GM23338 (cell line): Measurements from ENCODE around the gene DENND6A. TPM values are rescaled to one million over a fixed set of nuclear protein-coding genes. Genes with fewer than 3 reads are reported as not detected.

Experiments used
- ATAC-seq: fragments of 200-7000 bp; cut with Tn5 transposase; 3 replicates; pipeline ENCODE4 v1.9.1; 2020
- DNase-seq: peaks from one replicate; pipeline ENCODE4 v3.0.0-alpha.2; 2015; ENCODE audit warnings: low spot score
- H2AFZ ChIP-seq: fragments of 200-600 bp; sonication (generic); 2 replicates; pipeline ENCODE4 v1.8.0; 2016; ENCODE audit warnings: antibody characterized with exemption, mild to moderate bottlenecking, moderate library complexity
- H3F3A ChIP-seq: fragments of 200-600 bp; sonication (generic); replicated peaks from 2 replicates; pipeline ENCODE4 v1.8.0; 2017; ENCODE audit warnings: antibody characterized with exemption, mixed run types, low read depth
- H3K27ac ChIP-seq: fragments of 200-600 bp; sonication (generic); 2 replicates; pipeline ENCODE4 v1.6.1; 2016; ENCODE audit warnings: low read depth
- H3K27me3 ChIP-seq: fragments of 200-600 bp; sonication (generic); 2 replicates; pipeline ENCODE4 v1.8.0; 2016; ENCODE audit warnings: mild to moderate bottlenecking, mixed run types, moderate library complexity; ENCODE audit not compliant: insufficient read depth
- H3K36me3 ChIP-seq: fragments of 200-600 bp; sonication (generic); 2 replicates; pipeline ENCODE4 v1.8.0; 2016; ENCODE audit warnings: mild to moderate bottlenecking; ENCODE audit not compliant: insufficient read depth
- H3K4me1 ChIP-seq: fragments of 200-600 bp; sonication (generic); 2 replicates; pipeline ENCODE4 v1.8.0; 2016; ENCODE audit warnings: mild to moderate bottlenecking, moderate library complexity; ENCODE audit not compliant: insufficient read depth
- H3K4me2 ChIP-seq: fragments of 200-600 bp; sonication (generic); 2 replicates; pipeline ENCODE4 v1.7.1; 2017; ENCODE audit warnings: mixed run types
- H3K4me3 ChIP-seq: fragments of 200-600 bp; sonication (generic); 2 replicates; pipeline ENCODE4 v1.6.1; 2016; ENCODE audit warnings: mixed run types
- H3K79me2 ChIP-seq: fragments of 200-600 bp; sonication (generic); replicated peaks from 2 replicates; pipeline ENCODE4 v1.8.0; 2017; ENCODE audit warnings: mild to moderate bottlenecking; ENCODE audit not compliant: insufficient read depth
- H3K9me2 ChIP-seq: fragments of 200-600 bp; sonication (generic); 2 replicates; pipeline ENCODE4 v1.8.0; 2017; ENCODE audit not compliant: insufficient read depth
- H4K20me1 ChIP-seq: fragments of 200-600 bp; sonication (generic); replicated peaks from 2 replicates; pipeline ENCODE4 v1.8.0; 2017; ENCODE audit warnings: mild to moderate bottlenecking; ENCODE audit not compliant: insufficient read depth
- H3K27ac Mint-ChIP-seq: 2 replicates; pipeline ENCODE4 v1.8.0; 2020; ENCODE audit warnings: inconsistent platforms, mild to moderate bottlenecking, moderate library complexity, mixed read lengths
- H3K27me3 Mint-ChIP-seq: 3 replicates; pipeline ENCODE4 v1.8.0; 2022; ENCODE audit warnings: low read depth, mild to moderate bottlenecking, moderate library complexity, mixed read lengths, inconsistent platforms; ENCODE audit not compliant: insufficient read depth, poor library complexity
- H3K36me3 Mint-ChIP-seq: 3 replicates; pipeline ENCODE4 v1.8.0; 2021; ENCODE audit warnings: low read depth, mild to moderate bottlenecking, inconsistent platforms, moderate library complexity, mixed read lengths
- H3K4me1 Mint-ChIP-seq: 3 replicates; pipeline ENCODE4 v1.8.0; 2020; ENCODE audit warnings: mild to moderate bottlenecking, inconsistent platforms, mixed read lengths
- H3K4me3 Mint-ChIP-seq: 3 replicates; pipeline ENCODE4 v1.8.0; 2021; ENCODE audit warnings: moderate library complexity, mild to moderate bottlenecking, inconsistent platforms, mixed read lengths
- H3K9me3 Mint-ChIP-seq: 3 replicates; pipeline ENCODE4 v1.8.0; 2020; ENCODE audit warnings: moderate library complexity, mild to moderate bottlenecking, inconsistent platforms, mixed read lengths
- CREB1 ChIP-seq: fragments of 250-450 bp; sonication (Bioruptor Pico); IDR thresholded peaks from 2 replicates; pipeline ENCODE4 v1.5.0; 2020; ENCODE audit warnings: low read depth, mild to moderate bottlenecking, moderate library complexity
- EZH2 ChIP-seq: fragments of 200-600 bp; sonication (generic); IDR thresholded peaks from one replicate; pipeline ENCODE4 v1.8.0; 2017; ENCODE audit warnings: antibody characterized with exemption, mild to moderate bottlenecking, low read depth; ENCODE audit not compliant: unreplicated experiment
- EZH2phosphoT487 ChIP-seq: fragments of 200-600 bp; sonication (generic); IDR thresholded peaks from one replicate; pipeline ENCODE4 v1.8.1; 2018; ENCODE audit warnings: antibody characterized with exemption; ENCODE audit not compliant: unreplicated experiment
- JUNB ChIP-seq: IDR thresholded peaks from one replicate; pipeline ENCODE4 v1.6.1; 2016; ENCODE audit warnings: antibody characterized with exemption; ENCODE audit not compliant: unreplicated experiment
- NANOG ChIP-seq: IDR thresholded peaks from 2 replicates; pipeline ENCODE4 v1.6.1; 2016; ENCODE audit warnings: antibody characterized with exemption, borderline replicate concordance
- STAT1 ChIP-seq: IDR thresholded peaks from one replicate; pipeline ENCODE4 v1.6.1; 2016; ENCODE audit warnings: antibody characterized with exemption; ENCODE audit not compliant: unreplicated experiment
- ZNF331 ChIP-seq: fragments of 250-450 bp; sonication (Bioruptor Pico); IDR thresholded peaks from 2 replicates; pipeline ENCODE4 v1.5.0; 2020; ENCODE audit warnings: low read depth, mild to moderate bottlenecking, moderate library complexity
- polyA plus RNA-seq: library from polyadenylated mRNA; unstranded; fragments of >200 nt; fragmentation: Nextera tagmentation; extraction: Ambion mirVana; gene quantifications from 2 replicates; pipeline ENCODE4 v1.2.1, GENCODE V29; 2016
- total RNA-seq: library from RNA; depleted of rRNA; stranded (reverse); fragments of >200 nt; shearing (Covaris generic); gene quantifications from 2 replicates; pipeline ENCODE4 v1.2.3, GENCODE V29; 2014
- TF ChIP-seq, protein P1 (sequence below): IDR thresholded peaks from one replicate; pipeline ENCODE4 v1.6.1; 2018; ENCODE audit warnings: antibody characterized with exemption; ENCODE audit not compliant: unreplicated experiment
- TF ChIP-seq, protein P2 (sequence below), 2 experiments: fragments of 200-600 bp in 1 of 2; sonication (generic) in 1 of 2; conservative IDR thresholded peaks; 2 replicates each; pipeline versions ENCODE4 v1.5.1 to v1.6.1; 2016 to 2017; ENCODE audit warnings: antibody characterized with exemption in 2 of 2, low read depth in 2 of 2, mild to moderate bottlenecking in 2 of 2, moderate library complexity in 1 of 2
- TF ChIP-seq, protein P3 (sequence below): fragments of 250-450 bp; sonication (Bioruptor Pico); IDR thresholded peaks from 2 replicates; pipeline ENCODE4 v1.5.0; 2020; ENCODE audit warnings: mild to moderate bottlenecking, moderate library complexity

Gene DENND6A
- total and polyA plus RNA-seq, 2 experiments from 2014 or later: 7.5 to 17.5 TPM

DNA sequence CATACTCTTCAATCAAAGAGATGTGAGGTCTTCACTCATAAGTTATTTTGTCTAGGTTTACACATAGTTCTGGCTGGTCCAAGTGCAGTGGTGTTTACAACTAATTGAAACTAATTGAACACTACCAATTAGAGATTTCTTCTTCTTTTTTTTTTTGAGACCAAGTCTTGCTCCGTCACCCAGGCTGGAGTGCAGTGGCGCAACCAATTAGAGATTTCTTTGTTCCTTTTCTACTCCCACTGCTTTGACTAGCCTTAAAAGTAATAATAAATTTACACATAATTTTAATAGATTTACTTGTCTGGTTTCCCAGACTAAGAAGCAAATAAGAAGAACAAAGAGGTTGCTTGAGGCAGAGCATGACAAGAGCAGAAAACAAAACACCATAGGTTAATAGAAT is 6.7 kb upstream of the DENND6A start:
- H3K27ac Mint-ChIP-seq: no peak overlapping the region
- no peak overlapping the region for H3K4me2 ChIP-seq
- no peaks in the 10 kb centered on the region for H3K36me3 Mint-ChIP-seq
- no peaks in the 10 kb centered on the region for H3K36me3 ChIP-seq
- DNase-seq (no peak), ATAC-seq (no peak)
- H3K4me1 Mint-ChIP-seq: no peaks in the 10 kb centered on the region
- no peak overlapping the region for H3K4me3 Mint-ChIP-seq
- no peak overlapping the region for H3K4me3 ChIP-seq
- H3K27me3 Mint-ChIP-seq: no peaks in the 10 kb centered on the region
- no peaks in the 10 kb centered on the region for H4K20me1 ChIP-seq
- no peaks in the 10 kb centered on the region for H3K9me3 Mint-ChIP-seq
- H3K9me2 ChIP-seq: no peaks in the 10 kb centered on the region
- H3K79me2 ChIP-seq: no peaks in the 10 kb centered on the region
- no peak overlapping the region for H3K27ac ChIP-seq
- no peaks in the 10 kb centered on the region for H3K4me1 ChIP-seq
- no peak overlapping the region for H2AFZ ChIP-seq
- TF ChIP-seq, protein P1, sequence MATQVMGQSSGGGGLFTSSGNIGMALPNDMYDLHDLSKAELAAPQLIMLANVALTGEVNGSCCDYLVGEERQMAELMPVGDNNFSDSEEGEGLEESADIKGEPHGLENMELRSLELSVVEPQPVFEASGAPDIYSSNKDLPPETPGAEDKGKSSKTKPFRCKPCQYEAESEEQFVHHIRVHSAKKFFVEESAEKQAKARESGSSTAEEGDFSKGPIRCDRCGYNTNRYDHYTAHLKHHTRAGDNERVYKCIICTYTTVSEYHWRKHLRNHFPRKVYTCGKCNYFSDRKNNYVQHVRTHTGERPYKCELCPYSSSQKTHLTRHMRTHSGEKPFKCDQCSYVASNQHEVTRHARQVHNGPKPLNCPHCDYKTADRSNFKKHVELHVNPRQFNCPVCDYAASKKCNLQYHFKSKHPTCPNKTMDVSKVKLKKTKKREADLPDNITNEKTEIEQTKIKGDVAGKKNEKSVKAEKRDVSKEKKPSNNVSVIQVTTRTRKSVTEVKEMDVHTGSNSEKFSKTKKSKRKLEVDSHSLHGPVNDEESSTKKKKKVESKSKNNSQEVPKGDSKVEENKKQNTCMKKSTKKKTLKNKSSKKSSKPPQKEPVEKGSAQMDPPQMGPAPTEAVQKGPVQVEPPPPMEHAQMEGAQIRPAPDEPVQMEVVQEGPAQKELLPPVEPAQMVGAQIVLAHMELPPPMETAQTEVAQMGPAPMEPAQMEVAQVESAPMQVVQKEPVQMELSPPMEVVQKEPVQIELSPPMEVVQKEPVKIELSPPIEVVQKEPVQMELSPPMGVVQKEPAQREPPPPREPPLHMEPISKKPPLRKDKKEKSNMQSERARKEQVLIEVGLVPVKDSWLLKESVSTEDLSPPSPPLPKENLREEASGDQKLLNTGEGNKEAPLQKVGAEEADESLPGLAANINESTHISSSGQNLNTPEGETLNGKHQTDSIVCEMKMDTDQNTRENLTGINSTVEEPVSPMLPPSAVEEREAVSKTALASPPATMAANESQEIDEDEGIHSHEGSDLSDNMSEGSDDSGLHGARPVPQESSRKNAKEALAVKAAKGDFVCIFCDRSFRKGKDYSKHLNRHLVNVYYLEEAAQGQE: no peak
- TF ChIP-seq STAT1: no peak
- no peaks in the 10 kb centered on the region for H3K27me3 ChIP-seq
- H3F3A ChIP-seq: no peaks in the 10 kb centered on the region

GRCh38 chr3:57696801-57697321 is 4.0 kb upstream of the DENND6A start:
- Histone ChIP-seq H3F3A (no peaks in the 10 kb centered on the region), H3K79me2 (no peaks in the 10 kb centered on the region), H3K4me1 (peaks cover under 1% of the 10 kb centered on the region), H4K20me1 (no peaks in the 10 kb centered on the region), H3K9me2 (no peaks in the 10 kb centered on the region), H3K27ac (no peak overlapping the region), H3K36me3 (no peaks in the 10 kb centered on the region), H3K4me2 (no peak overlapping the region), H3K27me3 (no peaks in the 10 kb centered on the region), H3K4me3 (no peak overlapping the region), H2AFZ (no peak overlapping the region)
- Mint-ChIP-seq H3K4me1 (no peaks in the 10 kb centered on the region), H3K36me3 (no peaks in the 10 kb centered on the region), H3K4me3 (no peak overlapping the region), H3K9me3 (no peaks in the 10 kb centered on the region), H3K27me3 (peaks cover 9% of the 10 kb centered on the region), H3K27ac (no peak overlapping the region)
- DNase-seq (no peak), ATAC-seq (no peak)
- no peak for TF ChIP-seq EZH2phosphoT487
- no peak for TF ChIP-seq ZNF331
- TF ChIP-seq, protein P2, sequence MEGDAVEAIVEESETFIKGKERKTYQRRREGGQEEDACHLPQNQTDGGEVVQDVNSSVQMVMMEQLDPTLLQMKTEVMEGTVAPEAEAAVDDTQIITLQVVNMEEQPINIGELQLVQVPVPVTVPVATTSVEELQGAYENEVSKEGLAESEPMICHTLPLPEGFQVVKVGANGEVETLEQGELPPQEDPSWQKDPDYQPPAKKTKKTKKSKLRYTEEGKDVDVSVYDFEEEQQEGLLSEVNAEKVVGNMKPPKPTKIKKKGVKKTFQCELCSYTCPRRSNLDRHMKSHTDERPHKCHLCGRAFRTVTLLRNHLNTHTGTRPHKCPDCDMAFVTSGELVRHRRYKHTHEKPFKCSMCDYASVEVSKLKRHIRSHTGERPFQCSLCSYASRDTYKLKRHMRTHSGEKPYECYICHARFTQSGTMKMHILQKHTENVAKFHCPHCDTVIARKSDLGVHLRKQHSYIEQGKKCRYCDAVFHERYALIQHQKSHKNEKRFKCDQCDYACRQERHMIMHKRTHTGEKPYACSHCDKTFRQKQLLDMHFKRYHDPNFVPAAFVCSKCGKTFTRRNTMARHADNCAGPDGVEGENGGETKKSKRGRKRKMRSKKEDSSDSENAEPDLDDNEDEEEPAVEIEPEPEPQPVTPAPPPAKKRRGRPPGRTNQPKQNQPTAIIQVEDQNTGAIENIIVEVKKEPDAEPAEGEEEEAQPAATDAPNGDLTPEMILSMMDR (conservative IDR thresholded peaks at IDR 0.05; ENCODE audit: low read depth in 2 of 2): no peak
- TF ChIP-seq, protein P3, sequence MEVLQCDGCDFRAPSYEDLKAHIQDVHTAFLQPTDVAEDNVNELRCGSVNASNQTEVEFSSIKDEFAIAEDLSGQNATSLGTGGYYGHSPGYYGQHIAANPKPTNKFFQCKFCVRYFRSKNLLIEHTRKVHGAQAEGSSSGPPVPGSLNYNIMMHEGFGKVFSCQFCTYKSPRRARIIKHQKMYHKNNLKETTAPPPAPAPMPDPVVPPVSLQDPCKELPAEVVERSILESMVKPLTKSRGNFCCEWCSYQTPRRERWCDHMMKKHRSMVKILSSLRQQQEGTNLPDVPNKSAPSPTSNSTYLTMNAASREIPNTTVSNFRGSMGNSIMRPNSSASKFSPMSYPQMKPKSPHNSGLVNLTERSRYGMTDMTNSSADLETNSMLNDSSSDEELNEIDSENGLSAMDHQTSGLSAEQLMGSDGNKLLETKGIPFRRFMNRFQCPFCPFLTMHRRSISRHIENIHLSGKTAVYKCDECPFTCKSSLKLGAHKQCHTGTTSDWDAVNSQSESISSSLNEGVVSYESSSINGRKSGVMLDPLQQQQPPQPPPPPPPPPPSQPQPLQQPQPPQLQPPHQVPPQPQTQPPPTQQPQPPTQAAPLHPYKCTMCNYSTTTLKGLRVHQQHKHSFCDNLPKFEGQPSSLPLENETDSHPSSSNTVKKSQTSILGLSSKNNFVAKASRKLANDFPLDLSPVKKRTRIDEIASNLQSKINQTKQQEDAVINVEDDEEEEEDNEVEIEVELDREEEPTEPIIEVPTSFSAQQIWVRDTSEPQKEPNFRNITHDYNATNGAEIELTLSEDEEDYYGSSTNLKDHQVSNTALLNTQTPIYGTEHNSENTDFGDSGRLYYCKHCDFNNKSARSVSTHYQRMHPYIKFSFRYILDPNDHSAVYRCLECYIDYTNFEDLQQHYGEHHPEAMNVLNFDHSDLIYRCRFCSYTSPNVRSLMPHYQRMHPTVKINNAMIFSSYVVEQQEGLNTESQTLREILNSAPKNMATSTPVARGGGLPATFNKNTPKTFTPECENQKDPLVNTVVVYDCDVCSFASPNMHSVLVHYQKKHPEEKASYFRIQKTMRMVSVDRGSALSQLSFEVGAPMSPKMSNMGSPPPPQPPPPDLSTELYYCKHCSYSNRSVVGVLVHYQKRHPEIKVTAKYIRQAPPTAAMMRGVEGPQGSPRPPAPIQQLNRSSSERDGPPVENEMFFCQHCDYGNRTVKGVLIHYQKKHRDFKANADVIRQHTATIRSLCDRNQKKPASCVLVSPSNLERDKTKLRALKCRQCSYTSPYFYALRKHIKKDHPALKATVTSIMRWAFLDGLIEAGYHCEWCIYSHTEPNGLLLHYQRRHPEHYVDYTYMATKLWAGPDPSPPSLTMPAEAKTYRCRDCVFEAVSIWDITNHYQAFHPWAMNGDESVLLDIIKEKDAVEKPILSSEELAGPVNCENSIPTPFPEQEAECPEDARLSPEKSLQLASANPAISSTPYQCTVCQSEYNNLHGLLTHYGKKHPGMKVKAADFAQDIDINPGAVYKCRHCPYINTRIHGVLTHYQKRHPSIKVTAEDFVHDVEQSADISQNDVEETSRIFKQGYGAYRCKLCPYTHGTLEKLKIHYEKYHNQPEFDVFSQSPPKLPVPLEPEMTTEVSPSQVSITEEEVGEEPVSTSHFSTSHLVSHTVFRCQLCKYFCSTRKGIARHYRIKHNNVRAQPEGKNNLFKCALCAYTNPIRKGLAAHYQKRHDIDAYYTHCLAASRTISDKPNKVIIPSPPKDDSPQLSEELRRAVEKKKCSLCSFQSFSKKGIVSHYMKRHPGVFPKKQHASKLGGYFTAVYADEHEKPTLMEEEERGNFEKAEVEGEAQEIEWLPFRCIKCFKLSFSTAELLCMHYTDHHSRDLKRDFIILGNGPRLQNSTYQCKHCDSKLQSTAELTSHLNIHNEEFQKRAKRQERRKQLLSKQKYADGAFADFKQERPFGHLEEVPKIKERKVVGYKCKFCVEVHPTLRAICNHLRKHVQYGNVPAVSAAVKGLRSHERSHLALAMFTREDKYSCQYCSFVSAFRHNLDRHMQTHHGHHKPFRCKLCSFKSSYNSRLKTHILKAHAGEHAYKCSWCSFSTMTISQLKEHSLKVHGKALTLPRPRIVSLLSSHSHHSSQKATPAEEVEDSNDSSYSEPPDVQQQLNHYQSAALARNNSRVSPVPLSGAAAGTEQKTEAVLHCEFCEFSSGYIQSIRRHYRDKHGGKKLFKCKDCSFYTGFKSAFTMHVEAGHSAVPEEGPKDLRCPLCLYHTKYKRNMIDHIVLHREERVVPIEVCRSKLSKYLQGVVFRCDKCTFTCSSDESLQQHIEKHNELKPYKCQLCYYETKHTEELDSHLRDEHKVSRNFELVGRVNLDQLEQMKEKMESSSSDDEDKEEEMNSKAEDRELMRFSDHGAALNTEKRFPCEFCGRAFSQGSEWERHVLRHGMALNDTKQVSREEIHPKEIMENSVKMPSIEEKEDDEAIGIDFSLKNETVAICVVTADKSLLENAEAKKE (CRISPR knock-in tag): no peak
- no peak for TF ChIP-seq STAT1
- TF ChIP-seq JUNB: no peak
- no peak for TF ChIP-seq NANOG
- TF ChIP-seq EZH2: no peak
- TF ChIP-seq CREB1 (CRISPR knock-in tag): no peak
